Measurements from ENCODE around the gene SPDEF. TPM values are rescaled to one million over a fixed set of nuclear protein-coding genes. Genes with fewer than 3 reads are reported as not detected.

SPDEF gene
- total RNA-seq, 3 donors from 2014 or later = 0.13 to 0.24 (median 0.14) TPM

- no peak overlapping the region for H3K4me3 Mint-ChIP-seq
- H3K4me1 Mint-ChIP-seq (ENCODE audit: low read depth) = peaks cover 6% of the 10 kb centered on the region
- H3K36me3 Mint-ChIP-seq (ENCODE audit: insufficient read depth) = no peaks in the 10 kb centered on the region
- no peaks in the 10 kb centered on the region for H3K9me3 Mint-ChIP-seq
- DNase-seq (no peak), ATAC-seq (no peak)
- H3K27me3 Mint-ChIP-seq (ENCODE audit: low read depth) = no peaks in the 10 kb centered on the region
Observed at GRCh38 chr6:34574647-34575293, 18.6 kb upstream of the SPDEF start.

GRCh38 chr6:34573567-34574183, 17.5 kb upstream of the SPDEF start:
- Mint-ChIP-seq H3K27me3 (ENCODE audit: low read depth) (no peaks in the 10 kb centered on the region), H3K4me3 (no peak overlapping the region), H3K9me3 (no peaks in the 10 kb centered on the region), H3K36me3 (ENCODE audit: insufficient read depth) (no peaks in the 10 kb centered on the region), H3K4me1 (ENCODE audit: low read depth) (peaks cover 6% of the 10 kb centered on the region)
- no peak for DNase-seq
- no peak for ATAC-seq

GRCh38 chr6:34572585-34572984, 16.5 kb upstream of the SPDEF start:
- DNase-seq = no peak
- no peaks in the 10 kb centered on the region for H3K36me3 Mint-ChIP-seq (ENCODE audit: insufficient read depth)
- H3K9me3 Mint-ChIP-seq = no peaks in the 10 kb centered on the region
- H3K4me3 Mint-ChIP-seq = no peak overlapping the region
- peaks cover 6% of the 10 kb centered on the region for H3K4me1 Mint-ChIP-seq (ENCODE audit: low read depth)
- ATAC-seq = no peak
- no peaks in the 10 kb centered on the region for H3K27me3 Mint-ChIP-seq (ENCODE audit: low read depth)

GRCh38 chr6:34572021-34572420, 15.9 kb upstream of the SPDEF start:
- H3K4me1 Mint-ChIP-seq (ENCODE audit: low read depth) = peaks cover 6% of the 10 kb centered on the region
- H3K4me3 Mint-ChIP-seq = no peak overlapping the region
- H3K9me3 Mint-ChIP-seq = no peaks in the 10 kb centered on the region
- ATAC-seq (no peak), DNase-seq (no peak)
- no peaks in the 10 kb centered on the region for H3K36me3 Mint-ChIP-seq (ENCODE audit: insufficient read depth)
- H3K27me3 Mint-ChIP-seq (ENCODE audit: low read depth) = peaks cover 3% of the 10 kb centered on the region

GRCh38 chr6:34571388-34571787, 15.3 kb upstream of the SPDEF start:
- Mint-ChIP-seq H3K4me1 (ENCODE audit: low read depth) (peaks cover 4% of the 10 kb centered on the region), H3K4me3 (no peak overlapping the region), H3K27me3 (ENCODE audit: low read depth) (peaks cover 6% of the 10 kb centered on the region), H3K36me3 (ENCODE audit: insufficient read depth) (no peaks in the 10 kb centered on the region), H3K9me3 (no peaks in the 10 kb centered on the region)
- ATAC-seq = no peak
- no peak for DNase-seq

- H3K9me3 Mint-ChIP-seq = no peaks in the 10 kb centered on the region
- H3K27me3 Mint-ChIP-seq (ENCODE audit: low read depth) = peaks cover 6% of the 10 kb centered on the region
- no peaks in the 10 kb centered on the region for H3K4me1 Mint-ChIP-seq (ENCODE audit: low read depth)
- no peaks in the 10 kb centered on the region for H3K36me3 Mint-ChIP-seq (ENCODE audit: insufficient read depth)
- DNase-seq (no peak), ATAC-seq (no peak)
- no peak overlapping the region for H3K4me3 Mint-ChIP-seq
Observed at GRCh38 chr6:34570066-34570833, 14.1 kb upstream of the SPDEF start.

- Mint-ChIP-seq H3K4me1 (ENCODE audit: low read depth) (no peaks in the 10 kb centered on the region), H3K9me3 (no peaks in the 10 kb centered on the region), H3K36me3 (ENCODE audit: insufficient read depth) (no peaks in the 10 kb centered on the region), H3K4me3 (no peak overlapping the region), H3K27me3 (ENCODE audit: low read depth) (peaks cover 6% of the 10 kb centered on the region)
- DNase-seq (no peak), ATAC-seq (no peak)
Observed at GRCh38 chr6:34569361-34569973, 13.3 kb upstream of the SPDEF start.

GRCh38 chr6:34568341-34569201, 12.4 kb upstream of the SPDEF start:
- no peaks in the 10 kb centered on the region for H3K36me3 Mint-ChIP-seq (ENCODE audit: insufficient read depth)
- DNase-seq (no peak), ATAC-seq (peak in 1 of 2 donors; percentile 15)
- peaks cover 6% of the 10 kb centered on the region for H3K27me3 Mint-ChIP-seq (ENCODE audit: low read depth)
- H3K4me3 Mint-ChIP-seq = no peak overlapping the region
- no peaks in the 10 kb centered on the region for H3K9me3 Mint-ChIP-seq
- no peaks in the 10 kb centered on the region for H3K4me1 Mint-ChIP-seq (ENCODE audit: low read depth)

GRCh38 chr6:34566830-34567546, 10.9 kb upstream of the SPDEF start:
- no peaks in the 10 kb centered on the region for H3K36me3 Mint-ChIP-seq (ENCODE audit: insufficient read depth)
- no peak for DNase-seq
- no peak overlapping the region for H3K4me3 Mint-ChIP-seq
- H3K9me3 Mint-ChIP-seq = no peaks in the 10 kb centered on the region
- ATAC-seq = no peak
- H3K27me3 Mint-ChIP-seq (ENCODE audit: low read depth) = peaks cover 6% of the 10 kb centered on the region
- no peaks in the 10 kb centered on the region for H3K4me1 Mint-ChIP-seq (ENCODE audit: low read depth)

GRCh38 chr6:34565722-34566137, 9.6 kb upstream of the SPDEF start:
- no peaks in the 10 kb centered on the region for H3K4me1 Mint-ChIP-seq (ENCODE audit: low read depth)

GRCh38 chr6:34564181-34564580, 8.1 kb upstream of the SPDEF start:
- H3K4me3 Mint-ChIP-seq = no peak overlapping the region
- no peaks in the 10 kb centered on the region for H3K9me3 Mint-ChIP-seq
- ATAC-seq = no peak
- H3K4me1 Mint-ChIP-seq (ENCODE audit: low read depth) = no peaks in the 10 kb centered on the region
- no peak for DNase-seq
- H3K27me3 Mint-ChIP-seq (ENCODE audit: low read depth) = peaks cover 6% of the 10 kb centered on the region
- no peaks in the 10 kb centered on the region for H3K36me3 Mint-ChIP-seq (ENCODE audit: insufficient read depth)

More at GRCh38 chr6:34565722-34566137, 9.6 kb upstream of the SPDEF start:
- Mint-ChIP-seq H3K36me3 (ENCODE audit: insufficient read depth) (no peaks in the 10 kb centered on the region), H3K9me3 (no peaks in the 10 kb centered on the region), H3K27me3 (ENCODE audit: low read depth) (peaks cover 6% of the 10 kb centered on the region), H3K4me3 (no peak overlapping the region)
- ATAC-seq (no peak), DNase-seq (no peak)

- no peaks in the 10 kb centered on the region for H3K9me3 Mint-ChIP-seq
- H3K27me3 Mint-ChIP-seq (ENCODE audit: low read depth) = peaks cover 6% of the 10 kb centered on the region
- no peaks in the 10 kb centered on the region for H3K4me1 Mint-ChIP-seq (ENCODE audit: low read depth)
- H3K36me3 Mint-ChIP-seq (ENCODE audit: insufficient read depth) = no peaks in the 10 kb centered on the region
- H3K4me3 Mint-ChIP-seq = no peak overlapping the region
- ATAC-seq = no peak
- no peak for DNase-seq
Observed at GRCh38 chr6:34563513-34563870, 7.4 kb upstream of the SPDEF start.

GRCh38 chr6:34562861-34563512, 6.9 kb upstream of the SPDEF start:
- no peaks in the 10 kb centered on the region for H3K4me1 Mint-ChIP-seq (ENCODE audit: low read depth)
- no peak overlapping the region for H3K4me3 Mint-ChIP-seq
- no peaks in the 10 kb centered on the region for H3K36me3 Mint-ChIP-seq (ENCODE audit: insufficient read depth)
- H3K9me3 Mint-ChIP-seq = no peaks in the 10 kb centered on the region
- DNase-seq = no peak
- no peak for ATAC-seq
- peaks cover 6% of the 10 kb centered on the region for H3K27me3 Mint-ChIP-seq (ENCODE audit: low read depth)

All from activated T-cell treated with anti-CD3 and anti-CD28 coated beads, Interleukin-2, amount 50 U/mL, for 4 hours (primary cell).